Ascending aorta (tissue), 2 donors: ENCODE data around the gene CENPU. TPM values are rescaled to one million over a fixed set of nuclear protein-coding genes. Genes with fewer than 3 reads are reported as not detected.
A peak's percentile ranks its signal among the peaks of the same experiment; 100 is the strongest.
"Not testable (repeated sequence)": the region's sequence is repeated elsewhere in the genome, so short reads cannot be mapped to it uniquely, and the experiment has no call there.

Experiments
- DNase-seq, 2 donors: peaks; one replicate each; pipeline ENCODE4 v3.0.0-alpha.2; 2019; ENCODE audit warnings: low spot score in 2 of 2
- H3K27ac ChIP-seq, 2 donors: fragments of 200-600 bp; sonication (generic); one replicate each; pipeline ENCODE4 v1.5.1; 2016 to 2017; ENCODE audit warnings: mild to moderate bottlenecking in 1 of 2
- H3K27me3 ChIP-seq: fragments of 200-600 bp; sonication (generic); one replicate; pipeline ENCODE4 v1.5.1; 2017
- H3K36me3 ChIP-seq, 2 donors: fragments of 200-600 bp; sonication (generic); one replicate each; pipeline ENCODE4 v1.5.1; 2016
- H3K4me1 ChIP-seq, 2 donors: fragments of 200-600 bp; sonication (generic); one replicate each; pipeline ENCODE4 v1.5.1; 2016 to 2017; ENCODE audit warnings: mild to moderate bottlenecking in 1 of 2
- H3K4me3 ChIP-seq, 2 donors: fragments of 200-600 bp; sonication (generic); one replicate each; pipeline ENCODE4 v1.5.1; 2016 to 2017; ENCODE audit warnings: mild to moderate bottlenecking in 1 of 2
- H3K9me3 ChIP-seq, 2 donors: fragments of 200-600 bp; sonication (generic); one replicate each; pipeline ENCODE4 v1.5.1; 2016
- CTCF ChIP-seq, 3 experiments: fragments of 200-600 bp in 2 of 3; fragments of 450-650 bp in 1 of 3; sonication (generic) in 2 of 3; IDR thresholded peaks; one replicate each; pipeline ENCODE4 v1.5.1; 2016 to 2019; ENCODE audit warnings: antibody characterized with exemption in 3 of 3, mild to moderate bottlenecking in 1 of 3, moderate library complexity in 1 of 3
- intact Hi-C: fragments of 100-400 bp; cut with DNase I; formaldehyde crosslinking; loops from one replicate; pipeline ENCODE4 v1.15.1; 2023
- total RNA-seq: library from RNA; depleted of rRNA; stranded (reverse); fragments of >200 nt; gene quantifications from one replicate; pipeline ENCODE4 v1.1.0, GENCODE V29; 2016

Gene CENPU
- total RNA-seq, 1 donor from 2014 or later: not detected

- Histone ChIP-seq H3K4me1 (peaks cover 0 to 6% of the 10 kb centered on the region in 2 donors), H3K27ac (peak overlapping the region; percentile 30 to 37), H3K27me3 (no peaks in the 10 kb centered on the region), H3K9me3 (no peaks in the 10 kb centered on the region), H3K4me3 (no peak overlapping the region), H3K36me3 (peaks cover 12 to 30% of the 10 kb centered on the region in 2 donors)
- DNase-seq: no peak
- intact Hi-C loops: no loop called here
- no peak for TF ChIP-seq CTCF (IDR thresholded peaks at IDR 0.05)
These were observed 71.7 kb downstream of the CENPU start for GRCh38 chr4:184662236-184662635.

- Histone ChIP-seq H3K36me3 (peaks cover 10 to 20% of the 10 kb centered on the region in 2 donors), H3K27ac (no peak overlapping the region), H3K4me1 (peaks cover 0 to 6% of the 10 kb centered on the region in 2 donors), H3K9me3 (no peaks in the 10 kb centered on the region), H3K27me3 (no peaks in the 10 kb centered on the region), H3K4me3 (no peak overlapping the region)
- DNase-seq: no peak
- intact Hi-C loops: no loop called here
- TF ChIP-seq CTCF (IDR thresholded peaks at IDR 0.05): no peak
These were observed 72.9 kb downstream of the CENPU start for GRCh38 chr4:184660978-184661377.

GRCh38 chr4:184657820-184658219 lies 76.1 kb downstream of the CENPU start:
- DNase-seq, intact Hi-C loops, H3K4me1 ChIP-seq, H3K27me3 ChIP-seq, H3K4me3 ChIP-seq, H3K9me3 ChIP-seq, H3K27ac ChIP-seq: not testable (repeated sequence)
- H3K36me3 ChIP-seq: peaks cover 5 to 20% of the 10 kb centered on the region in 2 donors

- no peak overlapping the region for H3K27ac ChIP-seq
- TF ChIP-seq CTCF (IDR thresholded peaks at IDR 0.05): no peak
- DNase-seq: no peak
- H3K9me3 ChIP-seq: no peaks in the 10 kb centered on the region
- intact Hi-C loops: no loop called here
- H3K27me3 ChIP-seq: no peaks in the 10 kb centered on the region
- peaks cover 5 to 20% of the 10 kb centered on the region in 2 donors for H3K36me3 ChIP-seq
- peaks cover 0 to 3% of the 10 kb centered on the region in 2 donors for H3K4me1 ChIP-seq
- H3K4me3 ChIP-seq: no peak overlapping the region
These were observed 76.8 kb downstream of the CENPU start for GRCh38 chr4:184657144-184657543.

- DNase-seq: no peak
- H3K4me1 ChIP-seq: no peaks in the 10 kb centered on the region
- no peak overlapping the region for H3K4me3 ChIP-seq
- peak overlapping the region; percentile 21 to 58 for H3K27ac ChIP-seq
- intact Hi-C loops: no loop called here
- peaks cover 5 to 19% of the 10 kb centered on the region in 2 donors for H3K36me3 ChIP-seq
- no peak for TF ChIP-seq CTCF (IDR thresholded peaks at IDR 0.05)
- H3K9me3 ChIP-seq: no peaks in the 10 kb centered on the region
- no peaks in the 10 kb centered on the region for H3K27me3 ChIP-seq
These were observed 77.7 kb downstream of the CENPU start for GRCh38 chr4:184655889-184656869.

- H3K36me3 ChIP-seq: no peaks in the 10 kb centered on the region
- H3K27ac ChIP-seq: no peak overlapping the region
- TF ChIP-seq CTCF (IDR thresholded peaks at IDR 0.05): no peak
- H3K27me3 ChIP-seq: no peaks in the 10 kb centered on the region
- H3K4me1 ChIP-seq: peaks cover 4 to 8% of the 10 kb centered on the region in 2 donors
- no peaks in the 10 kb centered on the region for H3K9me3 ChIP-seq
- intact Hi-C loops: loop anchor here (5.0 kb wide), 2 partner anchors 474 to 1211 kb away; partner anchors contain the start of gene CDKN2AIP
- DNase-seq: no peak
- no peak overlapping the region for H3K4me3 ChIP-seq
These were observed 80.2 kb downstream of the CENPU start for GRCh38 chr4:184653650-184654049.

GRCh38 chr4:184652681-184653080 lies 81.2 kb downstream of the CENPU start:
- not testable (repeated sequence) for DNase-seq, H3K4me3 ChIP-seq, H3K36me3 ChIP-seq, H3K9me3 ChIP-seq, H3K27ac ChIP-seq, H3K27me3 ChIP-seq
- peaks cover 5 to 15% of the 10 kb centered on the region in 2 donors for H3K4me1 ChIP-seq
- intact Hi-C loops: loop anchor here (5.0 kb wide), 2 partner anchors 475 to 1210 kb away; partner anchors contain the start of gene CDKN2AIP
